ENCODE data around the gene SLC38A2.

Gene SLC38A2

GRCh38 chr12:46391630-46392029 is 19.1 kb upstream of the SLC38A2 start:
- no peak for DNase-seq

GRCh38 chr12:46390881-46391280 is 18.3 kb upstream of the SLC38A2 start:
- DNase-seq, result no peak

DNA sequence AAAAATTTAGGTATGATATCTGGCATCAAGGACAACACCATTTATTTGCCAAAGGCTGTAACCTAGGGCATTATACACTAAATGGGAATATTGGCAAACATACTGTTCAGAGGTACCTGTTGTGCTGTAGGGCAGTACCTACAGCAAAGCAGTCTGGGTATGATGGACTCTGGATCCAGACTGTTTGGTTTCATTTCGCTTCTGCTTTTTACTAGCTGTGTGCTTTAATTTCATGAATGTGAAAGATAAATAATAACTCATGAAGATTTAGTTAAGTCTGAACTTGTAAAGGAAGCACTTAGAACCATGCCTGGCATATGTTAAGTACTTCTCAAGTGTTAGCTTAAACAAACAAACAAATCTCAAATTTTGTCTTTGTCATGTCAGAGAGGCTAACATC is 17.7 kb upstream of the SLC38A2 start:
- no peak for DNase-seq

DNA sequence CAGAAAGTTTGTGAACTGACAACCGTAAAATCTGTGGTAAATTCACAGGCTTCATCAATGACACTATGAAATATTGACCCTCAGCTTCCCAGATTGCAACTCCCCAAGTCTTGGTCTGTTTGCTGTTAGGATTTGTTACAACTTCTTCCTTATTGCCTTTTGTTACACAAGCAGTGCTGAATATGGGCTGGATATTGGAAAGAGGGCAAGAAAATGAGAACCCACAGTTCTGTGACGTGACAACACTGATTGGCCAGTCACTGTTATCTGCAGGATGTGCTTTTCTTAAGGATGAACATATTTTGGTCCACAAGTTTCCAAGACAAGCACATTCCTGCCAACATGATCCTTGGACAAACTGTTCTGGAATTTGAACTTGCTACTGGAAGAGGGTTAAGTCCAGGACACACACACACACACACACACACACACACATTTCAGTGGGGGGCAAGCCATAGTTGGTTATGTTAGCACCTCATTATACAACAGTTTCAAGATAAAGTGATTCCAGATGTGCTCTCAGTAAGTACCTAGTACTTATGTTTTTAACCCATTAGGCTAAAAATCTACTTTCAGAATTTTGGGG is 16.6 kb upstream of the SLC38A2 start:
- no peak for DNase-seq

DNA sequence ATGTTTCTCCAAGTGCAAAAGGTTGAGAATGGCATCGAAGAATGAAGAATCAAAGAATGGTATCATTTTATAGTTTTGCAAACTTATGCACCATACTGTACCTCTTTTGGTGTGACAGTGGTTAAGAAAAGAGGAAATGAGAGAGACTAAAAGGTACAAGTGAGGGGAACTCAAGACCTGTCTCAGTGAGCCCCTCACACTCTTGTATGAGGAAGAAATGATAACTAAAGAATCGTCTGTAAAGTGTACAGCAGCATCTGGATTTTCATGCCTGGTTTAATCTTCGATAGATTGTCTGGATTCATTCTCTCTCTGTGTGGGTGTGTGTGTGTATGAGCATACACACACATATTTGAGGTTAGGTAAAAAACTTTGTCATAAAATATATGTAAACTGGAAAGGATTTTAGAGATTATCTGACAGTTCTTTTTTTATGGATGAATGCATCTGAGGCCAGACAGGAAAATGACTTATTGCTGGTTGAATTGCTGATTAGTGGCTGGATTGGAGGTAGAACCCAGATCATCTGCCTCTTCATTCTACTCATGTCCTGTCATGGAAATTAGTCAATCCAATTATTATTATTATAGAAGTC is 16.0 kb upstream of the SLC38A2 start:
- DNase-seq, result no peak

DNA sequence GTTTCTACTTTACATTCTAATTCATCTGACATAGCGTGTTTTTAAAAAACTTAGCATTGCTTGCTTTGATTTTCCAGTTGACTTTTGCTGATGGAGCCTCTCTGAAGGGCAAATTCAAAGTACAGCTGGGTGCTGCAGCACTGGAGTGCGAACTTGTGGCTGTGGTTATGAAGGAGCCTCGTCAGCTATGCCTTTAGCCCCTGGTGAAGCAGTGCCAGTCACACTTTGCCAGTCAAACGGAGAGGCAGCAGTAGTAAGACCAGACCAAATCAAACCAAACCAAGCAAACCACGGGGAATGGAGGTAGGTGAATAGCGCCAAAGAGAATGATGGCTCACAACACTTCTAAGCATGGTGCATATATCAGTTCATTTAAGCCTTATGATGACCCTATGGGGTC is 15.1 kb upstream of the SLC38A2 start:
- DNase-seq, result no peak

DNA sequence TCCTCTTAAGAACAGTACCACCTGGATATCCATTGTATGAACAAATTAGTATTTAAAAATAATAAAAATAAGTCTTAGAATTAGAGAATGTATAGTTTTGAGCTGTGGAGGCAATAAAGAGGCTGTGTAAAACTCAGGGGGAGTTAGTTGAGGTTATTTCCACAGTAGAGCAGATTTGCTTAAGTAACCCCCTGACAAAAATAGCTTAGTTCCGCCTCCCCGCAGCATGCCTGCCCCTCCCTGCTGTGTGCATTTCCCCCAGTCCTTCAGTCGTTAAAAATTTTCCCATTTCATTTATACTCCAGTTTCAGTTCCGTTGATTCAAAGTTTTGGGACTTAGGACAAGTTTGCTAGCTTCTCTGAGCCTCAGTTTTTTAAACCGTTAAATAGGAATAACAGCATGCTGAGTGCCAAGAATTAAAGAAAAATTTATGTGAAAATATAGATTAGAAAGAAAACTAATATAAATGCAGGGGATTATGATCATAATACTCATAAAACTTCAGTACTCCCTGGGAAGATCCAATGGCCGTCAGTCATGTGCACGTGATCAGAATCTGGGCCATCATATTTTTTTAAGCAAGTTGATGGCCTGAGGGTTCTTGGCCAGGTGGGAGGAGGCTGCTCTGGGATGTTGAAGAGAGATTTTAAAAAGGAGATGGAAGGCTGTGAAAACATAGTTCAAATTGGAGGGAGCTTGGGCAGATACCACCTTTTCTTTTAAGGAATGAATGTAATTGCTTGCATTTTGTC is 14.5 kb upstream of the SLC38A2 start:
- DNase-seq, result no peak

DNA sequence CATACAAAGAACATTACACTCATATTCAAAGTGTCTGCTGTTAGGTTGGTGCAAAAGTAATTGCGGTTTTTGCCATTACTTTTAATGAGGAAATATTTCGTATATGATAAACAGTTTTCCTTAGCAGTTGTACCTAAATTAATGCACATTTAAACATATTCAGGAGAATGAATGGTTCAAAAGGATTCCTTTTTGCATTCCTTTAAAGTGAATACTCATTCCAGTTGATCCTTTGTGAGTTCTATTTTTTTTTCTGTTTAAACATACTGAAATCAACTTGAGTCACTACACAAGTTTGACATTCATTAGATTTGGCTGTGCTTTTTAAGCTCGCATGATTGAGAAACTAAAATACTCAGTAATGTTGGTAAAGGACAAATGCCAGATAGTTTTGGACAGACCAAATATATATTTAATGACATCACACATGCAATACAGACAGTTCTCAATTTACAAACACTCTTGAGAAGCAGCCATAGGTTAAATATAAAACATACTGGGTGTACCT is 13.8 kb upstream of the SLC38A2 start:
- no peak for DNase-seq

DNA sequence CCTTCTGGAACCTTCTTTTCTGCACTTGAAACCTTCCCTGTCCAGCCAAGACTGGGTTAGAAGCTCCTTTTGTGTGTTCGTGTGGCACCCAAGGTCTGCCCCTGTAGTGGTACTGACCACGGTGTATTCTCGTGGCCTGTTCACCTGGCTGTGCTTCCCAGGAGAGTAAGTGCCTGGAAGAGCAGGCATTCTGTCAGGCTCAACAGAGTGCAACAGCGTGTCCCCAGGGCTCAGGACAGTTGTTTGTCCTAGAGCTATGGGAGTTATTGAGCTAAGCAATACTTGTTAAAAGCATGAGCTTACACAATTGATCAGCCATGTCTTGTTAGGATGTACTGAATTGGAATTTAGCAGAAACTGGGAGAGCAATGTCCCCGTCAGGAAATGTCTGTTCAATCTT is 12.9 kb upstream of the SLC38A2 start:
- no peak for DNase-seq

DNA sequence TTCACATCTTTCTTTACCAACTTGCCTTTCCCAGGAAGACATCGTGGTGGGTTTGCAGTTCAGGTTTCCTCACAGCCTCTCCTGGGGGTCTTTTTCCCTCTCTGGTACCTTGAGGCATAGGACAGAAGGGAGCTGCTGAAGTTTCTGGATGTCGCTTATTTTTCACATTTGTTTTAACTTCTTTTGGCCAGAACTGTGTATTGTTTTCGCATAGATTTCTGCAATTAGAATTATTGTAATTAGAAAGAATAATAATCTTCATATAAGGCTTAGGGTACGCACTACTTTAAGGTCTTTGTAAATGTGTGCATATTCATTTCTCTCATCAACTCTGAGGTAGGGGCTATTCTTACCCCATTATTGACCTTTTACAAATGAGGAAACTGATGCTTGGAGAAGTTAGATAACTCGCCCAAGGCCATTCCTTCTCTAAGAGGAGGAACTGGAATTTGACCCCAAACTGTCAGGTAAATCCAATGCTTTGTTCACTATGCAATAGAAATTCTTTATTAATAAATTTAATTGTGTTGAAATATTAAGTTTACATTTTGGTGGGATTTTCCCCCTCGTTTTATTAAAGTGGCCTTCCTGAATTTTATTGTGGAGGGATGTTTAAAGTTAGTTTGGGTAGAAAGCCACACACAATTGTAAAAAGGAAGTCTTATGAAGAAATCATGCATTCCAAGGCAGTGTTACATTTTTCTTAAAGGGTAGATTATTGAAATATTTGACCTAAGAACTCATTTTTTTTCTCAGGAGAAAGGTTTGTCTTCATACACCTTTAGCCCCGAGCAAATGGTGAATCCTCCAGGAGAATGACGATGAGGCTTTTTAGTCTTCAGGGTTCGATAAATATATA is 12.1 kb upstream of the SLC38A2 start:
- DNase-seq, result no peak

DNA sequence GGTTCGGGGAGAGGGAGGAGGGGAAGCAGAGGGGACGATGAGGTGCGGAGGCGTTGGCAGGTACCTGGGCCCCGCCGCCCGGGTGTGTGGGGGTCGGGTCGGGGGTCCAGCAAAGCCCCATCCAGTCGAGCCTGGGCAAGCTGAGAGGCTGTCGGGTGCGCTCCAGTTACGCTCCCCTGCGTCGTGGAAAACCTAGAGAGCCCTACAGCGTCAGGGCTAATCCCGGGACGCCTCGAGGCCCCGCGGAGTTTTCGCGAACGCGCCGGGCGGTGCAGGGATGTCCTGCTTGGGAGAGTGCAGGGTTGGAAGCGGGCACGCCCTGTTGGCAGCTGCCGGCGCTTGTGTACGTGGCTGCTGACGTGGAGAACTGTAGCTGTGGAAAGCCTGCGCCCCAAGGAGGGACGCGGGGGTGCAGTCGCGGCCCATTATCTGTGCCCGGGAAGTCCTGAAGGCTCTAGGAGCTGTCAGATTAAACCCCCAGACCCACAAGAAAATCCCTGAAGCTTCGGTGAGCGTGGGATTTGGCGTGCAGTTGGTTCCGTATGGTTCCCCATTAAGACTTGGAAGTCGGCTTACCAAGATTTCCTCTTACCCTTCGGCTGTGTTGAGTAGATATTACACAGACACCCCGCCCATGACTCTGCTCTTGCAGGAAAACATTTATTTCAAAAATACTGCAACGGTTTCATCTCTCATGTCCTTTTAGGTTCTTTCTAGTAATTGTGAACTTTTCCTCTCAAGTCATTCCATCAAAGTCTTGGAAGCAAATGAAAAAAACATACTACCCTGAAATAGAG is 11.3 kb upstream of the SLC38A2 start:
- DNase-seq, result no peak

DNA sequence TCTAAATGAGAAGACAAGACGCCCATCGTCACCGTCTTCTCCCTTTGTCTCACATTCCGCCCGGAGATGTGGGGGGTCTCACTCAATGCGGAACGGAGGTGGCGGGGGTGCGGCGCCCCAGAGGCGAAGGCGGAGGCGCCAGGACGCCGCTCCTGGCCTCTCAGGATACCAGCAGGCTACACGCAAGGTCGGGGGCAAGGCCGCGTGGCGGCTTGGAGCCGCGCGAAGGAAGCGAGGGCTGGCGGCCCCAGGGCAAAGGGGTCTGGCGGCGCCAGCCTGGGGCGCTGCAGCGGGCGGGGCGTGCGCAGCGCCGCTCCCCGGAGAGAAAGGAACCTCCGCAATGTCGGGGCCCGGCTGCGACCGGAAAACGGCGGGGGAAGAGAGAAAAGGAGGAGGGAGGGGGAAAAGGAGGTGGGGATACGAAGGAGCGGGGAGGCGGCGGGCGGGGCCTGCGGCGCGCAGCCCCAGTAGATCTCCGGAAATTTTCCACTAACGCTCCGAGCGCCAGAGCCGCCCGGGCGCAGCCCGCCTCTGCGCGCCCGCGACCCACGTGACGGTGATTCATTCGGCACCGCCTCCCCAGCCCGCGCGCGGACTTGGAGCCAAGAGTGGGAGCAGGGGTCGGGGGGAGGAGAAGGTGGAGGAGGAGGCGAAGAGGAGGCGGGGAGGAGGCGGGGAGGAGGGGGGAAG is 10.5 kb upstream of the SLC38A2 start:
- peak; percentile 63 for DNase-seq

DNA sequence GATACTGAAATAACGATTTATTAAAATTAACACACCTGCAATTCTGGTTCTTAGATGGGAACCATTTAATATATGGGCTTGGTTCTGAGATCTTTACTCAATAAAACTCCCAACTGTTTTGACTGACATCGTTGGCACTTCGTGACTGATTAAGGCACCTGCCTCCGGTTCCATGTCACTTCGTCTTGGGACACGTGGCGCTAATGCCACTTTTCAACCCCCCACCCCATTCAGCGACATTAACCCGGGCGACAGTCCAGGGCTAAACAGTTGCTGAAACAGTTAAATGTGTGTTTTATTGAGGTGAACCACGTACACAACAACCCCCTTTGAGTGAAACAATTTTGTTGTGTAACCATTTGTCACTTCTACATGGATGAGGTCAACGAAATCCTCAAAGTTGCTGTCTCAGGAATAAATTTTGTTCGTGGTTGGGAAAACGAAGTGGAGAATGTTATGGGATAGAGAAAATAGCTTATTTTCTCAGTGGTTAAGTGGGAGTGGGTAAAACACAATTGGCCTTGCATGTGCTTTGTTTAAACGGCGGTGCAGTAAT is 9.9 kb upstream of the SLC38A2 start:
- no peak for DNase-seq

DNA sequence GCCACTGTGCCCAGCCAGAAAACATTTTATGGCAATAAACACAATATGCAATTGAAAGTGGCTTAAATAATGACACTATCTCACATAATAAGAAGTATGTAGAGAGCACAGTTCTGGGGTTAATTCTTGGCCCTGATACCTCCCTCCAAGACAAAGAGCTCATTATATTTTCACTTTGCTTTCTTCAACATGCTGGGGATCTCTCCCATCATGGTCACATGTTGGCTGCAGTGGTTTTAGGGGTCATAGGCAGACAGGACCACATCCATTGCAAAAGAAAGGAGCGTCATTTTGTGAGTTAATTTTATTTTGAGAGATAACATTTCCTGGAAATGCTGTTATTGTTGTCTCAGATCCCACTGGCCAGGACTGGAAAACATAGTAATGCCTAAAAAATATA is 8.3 kb upstream of the SLC38A2 start:
- no peak for DNase-seq

- DNase-seq, result no peak
Observed at GRCh38 chr12:46380022-46380796, 7.6 kb upstream of the SLC38A2 start.

DNA sequence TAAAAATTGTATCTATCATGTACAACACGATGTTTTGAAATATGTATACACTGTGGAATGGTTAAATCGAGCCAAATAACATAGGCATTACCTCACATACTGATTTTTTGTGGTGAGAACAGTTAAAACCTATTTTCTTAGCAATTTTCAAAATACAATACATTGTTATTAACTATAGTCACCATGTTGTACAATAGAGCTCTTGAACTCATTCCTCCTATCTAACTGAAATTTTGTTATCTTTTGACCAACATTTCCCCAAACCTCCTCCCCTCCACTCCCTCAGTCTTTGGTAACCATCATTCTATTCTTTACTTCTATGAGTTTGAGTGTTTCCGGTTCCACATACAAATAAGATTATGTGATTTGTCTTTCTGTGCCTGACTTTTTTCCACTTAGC is 6.8 kb upstream of the SLC38A2 start:
- no peak for DNase-seq

GRCh38 chr12:46378530-46378929 is 6.0 kb upstream of the SLC38A2 start:
- no peak for DNase-seq

DNA sequence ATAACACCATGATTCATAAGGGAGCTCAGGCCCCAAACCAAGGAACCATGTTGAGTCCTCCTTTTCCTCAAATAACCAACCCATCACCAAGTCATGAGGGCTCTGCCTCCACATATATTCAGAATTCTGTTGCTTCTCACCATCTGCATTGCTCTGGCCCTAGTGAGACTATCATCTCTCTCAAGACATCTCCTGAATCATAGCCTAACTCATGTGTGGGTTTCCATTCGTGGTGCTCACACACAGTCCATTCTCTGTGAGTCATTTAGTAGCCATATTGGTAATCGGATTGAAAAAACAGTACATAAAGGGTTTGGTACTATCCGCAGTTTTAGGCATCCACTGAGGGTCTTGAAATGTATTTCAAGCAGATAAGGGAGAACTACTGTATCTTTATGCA is 5.1 kb upstream of the SLC38A2 start:
- no peak for DNase-seq

- DNase-seq, result no peak
Observed at GRCh38 chr12:46376579-46376978, 4.0 kb upstream of the SLC38A2 start.

DNA sequence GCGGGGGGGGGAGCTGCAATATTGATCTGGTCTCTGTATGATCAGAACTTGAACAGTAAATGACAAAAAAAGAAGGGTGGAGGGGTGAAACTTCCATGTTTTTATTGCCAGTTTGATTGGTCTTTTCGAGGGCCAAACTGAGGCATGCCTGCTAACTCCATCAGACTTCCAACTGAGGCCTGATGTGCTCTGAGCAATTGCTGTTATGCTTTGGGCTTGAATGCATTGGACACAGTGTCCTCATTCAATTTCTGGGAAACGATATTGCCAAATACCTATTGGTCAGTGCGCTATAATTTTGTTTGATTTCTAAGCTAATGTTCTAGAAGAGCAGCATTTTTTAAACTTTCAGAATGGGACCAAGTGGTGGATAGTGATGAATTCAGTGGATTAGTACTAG is 2.1 kb upstream of the SLC38A2 start:
- no peak for DNase-seq

DNA sequence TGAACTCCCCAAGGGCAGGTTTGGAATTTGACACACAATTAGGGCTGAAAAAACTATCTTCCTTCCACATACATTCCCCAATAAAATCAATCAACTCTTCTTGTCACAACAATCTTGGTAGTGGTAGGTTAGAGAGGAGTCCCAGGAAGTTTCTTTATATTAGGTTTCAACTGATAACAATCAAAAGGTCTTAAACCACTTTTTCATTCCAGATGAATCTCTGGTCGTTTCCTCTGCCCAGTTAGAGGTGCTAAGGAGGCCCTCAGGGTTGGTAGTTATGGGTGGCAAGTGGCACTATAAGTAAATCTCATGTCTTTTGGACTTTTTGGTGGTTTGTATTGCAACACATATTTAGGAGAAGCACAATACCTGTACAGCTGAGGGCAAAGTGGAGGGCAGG is 1.7 kb upstream of the SLC38A2 start:
- DNase-seq, result no peak
